Glomerular visceral epithelial cell (primary cell): ENCODE results near the gene ITPR1.

ENCODE experiments used
- DNase-seq: peaks from one replicate; pipeline ENCODE4 v3.0.0-alpha.2; 2016; ENCODE audit errors: extremely low spot score

ITPR1 gene

GRCh38 chr3:4741404-4742307 is 248.5 kb downstream of the ITPR1 start:
- DNase-seq: peak; percentile 93

GRCh38 chr3:4742359-4742758 is 249.2 kb downstream of the ITPR1 start:
- DNase-seq: no peak

GRCh38 chr3:4743371-4743770 is 250.2 kb downstream of the ITPR1 start:
- no peak for DNase-seq

- DNase-seq: peak; percentile 44
These were observed 251.5 kb downstream of the ITPR1 start for GRCh38 chr3:4744405-4745234.

- DNase-seq: no peak
These were observed 252.1 kb downstream of the ITPR1 start for GRCh38 chr3:4745235-4745610.

GRCh38 chr3:4746241-4746958 is 253.3 kb downstream of the ITPR1 start:
- no peak for DNase-seq

- no peak for DNase-seq
These were observed 255.0 kb downstream of the ITPR1 start for GRCh38 chr3:4748127-4748526.

GRCh38 chr3:4748701-4749378 is 255.7 kb downstream of the ITPR1 start:
- DNase-seq: no peak

- no peak for DNase-seq
These were observed 256.4 kb downstream of the ITPR1 start for GRCh38 chr3:4749567-4750002.

GRCh38 chr3:4750306-4750968 is 257.3 kb downstream of the ITPR1 start:
- peak; percentile 67 for DNase-seq

- no peak for DNase-seq
These were observed 257.9 kb downstream of the ITPR1 start for GRCh38 chr3:4751029-4751501.

GRCh38 chr3:4751502-4752101 is 258.5 kb downstream of the ITPR1 start:
- peak; percentile 95 for DNase-seq

GRCh38 chr3:4752201-4753072 is 259.3 kb downstream of the ITPR1 start:
- DNase-seq: peak; percentile 98

- DNase-seq: no peak
These were observed 260.0 kb downstream of the ITPR1 start for GRCh38 chr3:4753073-4753691.

GRCh38 chr3:4754180-4755086 is 261.3 kb downstream of the ITPR1 start:
- DNase-seq: peak; percentile 41

GRCh38 chr3:4755566-4755965 is 262.4 kb downstream of the ITPR1 start:
- no peak for DNase-seq

GRCh38 chr3:4756057-4756775 is 263.1 kb downstream of the ITPR1 start:
- DNase-seq: no peak
